ENCODE measurements around the gene LRRC10.

The LRRC10 gene

DNA sequence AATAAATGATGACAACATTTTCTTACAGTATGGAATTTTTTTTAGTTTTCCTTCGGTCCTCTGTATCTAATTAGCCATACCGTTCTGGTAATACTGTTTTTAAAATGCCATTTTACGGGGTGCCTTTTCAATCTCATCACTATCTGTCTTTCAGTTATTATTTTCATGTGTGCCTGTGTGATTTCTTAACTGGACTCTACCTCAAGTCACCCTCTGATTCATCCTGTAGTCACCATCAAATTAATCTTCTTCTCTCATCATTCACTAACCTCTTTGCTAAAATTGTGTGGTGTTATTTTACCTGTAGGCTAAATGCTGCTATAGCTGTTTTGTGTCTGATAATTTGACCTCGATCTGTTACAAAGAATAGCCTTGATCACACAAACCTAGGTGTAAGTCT is 41.5 kb downstream of the LRRC10 start:
- peak; percentile 56 for DNase-seq (ENCODE audit: low spot score)

DNA sequence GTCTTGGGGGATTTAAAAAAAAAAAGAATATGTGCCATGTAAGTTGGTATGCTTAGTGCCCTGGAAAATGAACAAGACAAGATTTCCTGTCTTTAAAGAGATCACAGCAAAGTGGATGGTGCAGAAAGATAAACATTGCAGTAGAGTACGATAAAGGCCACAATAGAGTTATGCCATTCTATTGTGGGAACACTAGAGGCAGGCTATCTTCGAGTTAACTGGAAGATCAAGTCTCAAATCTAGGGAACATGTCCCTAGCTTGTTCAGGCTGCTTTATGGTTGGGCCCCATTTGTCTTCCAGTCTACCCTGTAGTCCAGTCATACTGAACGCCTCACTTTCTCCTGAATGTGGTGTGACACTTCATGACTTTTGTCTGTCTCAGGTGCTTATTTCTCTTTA is 44.1 kb downstream of the LRRC10 start:
- DNase-seq (ENCODE audit: low spot score) = peak; percentile 57

DNA sequence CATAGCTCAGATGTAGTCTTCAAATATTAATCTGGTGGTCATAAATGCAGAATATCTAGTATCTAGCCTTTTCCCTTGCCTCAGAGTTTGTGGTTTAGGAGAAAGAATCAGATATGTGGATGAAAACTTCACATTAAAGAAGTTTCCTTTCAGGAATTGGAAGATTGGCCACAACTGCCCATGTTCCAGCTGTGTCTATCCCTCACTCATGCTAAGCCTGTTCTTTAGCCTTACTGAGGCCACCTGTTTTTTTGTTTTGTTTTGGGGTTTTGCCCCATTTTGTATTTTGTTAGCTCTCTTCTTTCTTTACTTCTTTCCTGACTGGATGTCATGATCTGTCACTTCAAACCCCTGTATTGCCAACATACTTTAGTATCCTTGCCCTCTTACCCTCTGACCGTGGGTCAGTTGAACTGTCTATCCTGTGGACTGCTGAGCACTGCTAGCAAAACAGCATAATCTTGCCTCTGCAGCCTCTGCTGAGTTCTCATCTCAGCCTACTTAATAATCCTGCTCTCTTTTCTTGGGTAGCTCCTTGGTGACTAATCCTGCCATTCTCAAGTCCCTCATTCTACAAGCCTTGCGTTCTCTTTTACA is 47.4 kb downstream of the LRRC10 start:
- no peak for DNase-seq (ENCODE audit: low spot score)
